ENCODE measurements around the gene HTRA3.

HTRA3 gene

GRCh38 chr4:8323947-8324555 is 54.5 kb downstream of the HTRA3 start:
- no peak for TF ChIP-seq CTCF (IDR thresholded peaks at IDR 0.05; ENCODE audit: borderline replicate concordance, insufficient read depth, low read depth, low read length)
- H3K4me3 ChIP-seq (ENCODE audit: low read depth, low read length): no peak overlapping the region

- TF ChIP-seq CTCF (IDR thresholded peaks at IDR 0.05; ENCODE audit: borderline replicate concordance, insufficient read depth, low read depth, low read length): no peak
- no peak overlapping the region for H3K4me3 ChIP-seq (ENCODE audit: low read depth, low read length)
These were observed 55.2 kb downstream of the HTRA3 start for GRCh38 chr4:8324640-8325239.

GRCh38 chr4:8325291-8325973 is 55.9 kb downstream of the HTRA3 start:
- H3K4me3 ChIP-seq (ENCODE audit: low read depth, low read length): no peak overlapping the region
- no peak for TF ChIP-seq CTCF (IDR thresholded peaks at IDR 0.05; ENCODE audit: borderline replicate concordance, insufficient read depth, low read depth, low read length)

GRCh38 chr4:8326206-8326605 is 56.7 kb downstream of the HTRA3 start:
- no peak for TF ChIP-seq CTCF (IDR thresholded peaks at IDR 0.05; ENCODE audit: borderline replicate concordance, insufficient read depth, low read depth, low read length)

GRCh38 chr4:8328456-8328855 is 58.9 kb downstream of the HTRA3 start:
- no peak for TF ChIP-seq CTCF (IDR thresholded peaks at IDR 0.05; ENCODE audit: borderline replicate concordance, insufficient read depth, low read depth, low read length)
- no peak overlapping the region for H3K4me3 ChIP-seq (ENCODE audit: low read depth, low read length)

More at GRCh38 chr4:8326206-8326605, 56.7 kb downstream of the HTRA3 start:
- no peak overlapping the region for H3K4me3 ChIP-seq (ENCODE audit: low read depth, low read length)

GRCh38 chr4:8328866-8329559 is 59.5 kb downstream of the HTRA3 start:
- TF ChIP-seq CTCF (IDR thresholded peaks at IDR 0.05; ENCODE audit: borderline replicate concordance, insufficient read depth, low read depth, low read length): no peak
- no peak overlapping the region for H3K4me3 ChIP-seq (ENCODE audit: low read depth, low read length)
